ENCODE data around the gene TRAF6. TPM values are rescaled to one million over a fixed set of nuclear protein-coding genes. Genes with fewer than 3 reads are reported as not detected.

Gene TRAF6
- total RNA-seq, 1 experiment from 2014 or later = 3.7 TPM

- in situ Hi-C loops (cut with HindIII; ENCODE audit: low sequenced_read_pairs) = no loop called here
- DNase-seq (ENCODE audit: low spot score) = no peak
These were observed 45.4 kb downstream of the TRAF6 start for GRCh38 chr11:36464720-36465119.

GRCh38 chr11:36463781-36464180 lies 46.3 kb downstream of the TRAF6 start:
- DNase-seq (ENCODE audit: low spot score) = no peak
- in situ Hi-C loops (cut with HindIII; ENCODE audit: low sequenced_read_pairs) = no loop called here

GRCh38 chr11:36462321-36462720 lies 47.8 kb downstream of the TRAF6 start:
- in situ Hi-C loops (cut with HindIII; ENCODE audit: low sequenced_read_pairs) = no loop called here
- DNase-seq (ENCODE audit: low spot score) = no peak

GRCh38 chr11:36460220-36460619 lies 49.9 kb downstream of the TRAF6 start:
- DNase-seq (ENCODE audit: low spot score) = no peak
- in situ Hi-C loops (cut with HindIII; ENCODE audit: low sequenced_read_pairs) = no loop called here

GRCh38 chr11:36459046-36459445 lies 51.0 kb downstream of the TRAF6 start:
- in situ Hi-C loops (cut with HindIII; ENCODE audit: low sequenced_read_pairs) = no loop called here
- no peak for DNase-seq (ENCODE audit: low spot score)

GRCh38 chr11:36458129-36458915 lies 51.8 kb downstream of the TRAF6 start:
- in situ Hi-C loops (cut with HindIII; ENCODE audit: low sequenced_read_pairs) = no loop called here
- DNase-seq (ENCODE audit: low spot score) = no peak

GRCh38 chr11:36456156-36456555 lies 53.9 kb downstream of the TRAF6 start:
- in situ Hi-C loops (cut with HindIII; ENCODE audit: low sequenced_read_pairs) = no loop called here
- DNase-seq (ENCODE audit: low spot score) = no peak

GRCh38 chr11:36455658-36456111 lies 54.4 kb downstream of the TRAF6 start:
- in situ Hi-C loops (cut with HindIII; ENCODE audit: low sequenced_read_pairs) = no loop called here
- peak; percentile 6 for DNase-seq (ENCODE audit: low spot score)

- no peak for DNase-seq (ENCODE audit: low spot score)
- in situ Hi-C loops (cut with HindIII; ENCODE audit: low sequenced_read_pairs) = no loop called here
These were observed 55.0 kb downstream of the TRAF6 start for GRCh38 chr11:36454941-36455631.

- in situ Hi-C loops (cut with HindIII; ENCODE audit: low sequenced_read_pairs) = no loop called here
- no peak for DNase-seq (ENCODE audit: low spot score)
These were observed 55.5 kb downstream of the TRAF6 start for GRCh38 chr11:36454551-36454940.

- DNase-seq (ENCODE audit: low spot score) = no peak
- in situ Hi-C loops (cut with HindIII; ENCODE audit: low sequenced_read_pairs) = no loop called here
These were observed 56.4 kb downstream of the TRAF6 start for GRCh38 chr11:36453678-36454077.

- no peak for DNase-seq (ENCODE audit: low spot score)
- in situ Hi-C loops (cut with HindIII; ENCODE audit: low sequenced_read_pairs) = no loop called here
These were observed 57.1 kb downstream of the TRAF6 start for GRCh38 chr11:36452961-36453360.

- in situ Hi-C loops (cut with HindIII; ENCODE audit: low sequenced_read_pairs) = no loop called here
- no peak for DNase-seq (ENCODE audit: low spot score)
These were observed 57.7 kb downstream of the TRAF6 start for GRCh38 chr11:36452236-36452940.

- DNase-seq (ENCODE audit: low spot score) = no peak
- in situ Hi-C loops (cut with HindIII; ENCODE audit: low sequenced_read_pairs) = no loop called here
These were observed 58.4 kb downstream of the TRAF6 start for GRCh38 chr11:36451681-36452080.

GRCh38 chr11:36451045-36451444 lies 59.0 kb downstream of the TRAF6 start:
- DNase-seq (ENCODE audit: low spot score) = no peak
- in situ Hi-C loops (cut with HindIII; ENCODE audit: low sequenced_read_pairs) = no loop called here

- DNase-seq (ENCODE audit: low spot score) = no peak
- in situ Hi-C loops (cut with HindIII; ENCODE audit: low sequenced_read_pairs) = no loop called here
These were observed 59.9 kb downstream of the TRAF6 start for GRCh38 chr11:36450110-36450572.

- no peak for DNase-seq (ENCODE audit: low spot score)
- in situ Hi-C loops (cut with HindIII; ENCODE audit: low sequenced_read_pairs) = no loop called here
These were observed 60.4 kb downstream of the TRAF6 start for GRCh38 chr11:36449561-36450096.

- DNase-seq (ENCODE audit: low spot score) = peak; percentile 3
- in situ Hi-C loops (cut with HindIII; ENCODE audit: low sequenced_read_pairs) = no loop called here
These were observed 62.1 kb downstream of the TRAF6 start for GRCh38 chr11:36447947-36448346.

- in situ Hi-C loops (cut with HindIII; ENCODE audit: low sequenced_read_pairs) = no loop called here
- no peak for DNase-seq (ENCODE audit: low spot score)
These were observed 62.6 kb downstream of the TRAF6 start for GRCh38 chr11:36447514-36447913.

- in situ Hi-C loops (cut with HindIII; ENCODE audit: low sequenced_read_pairs) = no loop called here
- no peak for DNase-seq (ENCODE audit: low spot score)
These were observed 63.9 kb downstream of the TRAF6 start for GRCh38 chr11:36446135-36446534.

Measured in G401 (cell line).